NCI-H1417 treated with DMSO at 0.1 percent for 48 hours (cell line): ENCODE measurements around the gene FXYD6.
"Not testable (repeated sequence)": the region's sequence is repeated elsewhere in the genome, so short reads cannot be mapped to it uniquely, and the experiment has no call there.

ENCODE experiments used
- DNase-seq: peaks from one replicate; lab custom pipeline; 2025; lab: John Stamatoyannopoulos, UW

The FXYD6 gene, protein sequence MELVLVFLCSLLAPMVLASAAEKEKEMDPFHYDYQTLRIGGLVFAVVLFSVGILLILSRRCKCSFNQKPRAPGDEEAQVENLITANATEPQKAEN

DNA sequence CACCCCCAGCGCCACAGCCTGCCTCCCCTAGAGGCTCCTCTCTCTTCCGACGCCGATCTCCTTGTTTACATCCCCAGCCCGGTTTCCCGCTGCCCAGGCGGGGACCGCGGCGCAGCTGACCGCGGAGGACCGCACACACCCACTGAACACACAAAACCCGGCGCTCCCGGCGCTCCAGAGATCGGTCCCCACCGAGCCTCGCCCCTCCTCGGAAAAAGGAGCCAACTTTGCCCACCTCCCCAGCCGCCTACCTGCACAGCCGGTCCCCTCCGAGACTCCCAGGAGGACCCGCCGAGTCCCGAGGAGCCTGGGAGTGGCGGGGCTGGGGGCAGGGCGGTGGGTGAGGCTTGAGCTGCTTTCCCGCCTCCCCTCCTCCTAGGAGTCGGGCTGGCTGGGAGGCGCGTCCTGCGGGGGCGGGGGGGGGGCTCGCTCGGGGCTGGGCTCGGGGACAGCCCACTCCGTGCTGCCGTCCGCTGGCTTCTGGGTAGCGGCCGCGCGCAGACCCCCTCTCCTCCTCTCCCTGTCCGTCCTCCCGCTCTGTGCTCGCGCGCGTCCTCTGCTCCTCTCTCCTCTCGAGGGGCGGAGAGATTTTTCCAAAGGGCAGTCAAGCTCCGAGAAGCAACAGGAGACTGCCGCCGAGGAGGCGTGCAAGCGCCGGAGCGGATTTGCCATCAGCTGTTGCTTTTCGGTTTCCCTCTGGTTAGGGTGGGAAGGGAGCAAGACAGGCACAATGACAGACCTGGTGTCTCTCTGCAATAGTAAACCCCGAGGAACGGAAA, at the start of gene FXYD6:
TSS of gene FXYD6 (minus strand) at position 318 of the 779 bp plus-strand sequence. CDS start 33,882 bp downstream, outside the sequence.
- peak; percentile 52 for DNase-seq

DNA sequence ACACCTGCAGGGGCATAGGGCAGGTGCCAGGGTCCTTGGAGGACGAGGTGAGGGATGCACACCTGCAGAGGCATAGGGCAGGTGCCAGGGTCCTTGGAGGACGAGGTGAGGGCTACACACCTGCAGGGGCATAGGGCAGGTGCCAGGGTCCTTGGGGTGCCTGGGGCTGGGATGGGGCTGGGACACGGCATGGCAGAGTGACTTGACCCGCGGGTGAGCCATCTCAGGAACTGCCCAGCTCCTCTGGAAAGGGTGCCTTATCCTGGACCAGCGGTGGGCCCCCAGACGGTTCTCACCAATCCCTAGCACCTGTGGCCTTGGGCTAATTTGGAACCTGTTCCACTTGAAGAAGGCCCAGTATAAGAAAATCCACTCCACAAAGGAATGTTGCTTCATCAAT, 49.7 kb upstream of the FXYD6 start:
- DNase-seq: not testable (repeated sequence)

DNA sequence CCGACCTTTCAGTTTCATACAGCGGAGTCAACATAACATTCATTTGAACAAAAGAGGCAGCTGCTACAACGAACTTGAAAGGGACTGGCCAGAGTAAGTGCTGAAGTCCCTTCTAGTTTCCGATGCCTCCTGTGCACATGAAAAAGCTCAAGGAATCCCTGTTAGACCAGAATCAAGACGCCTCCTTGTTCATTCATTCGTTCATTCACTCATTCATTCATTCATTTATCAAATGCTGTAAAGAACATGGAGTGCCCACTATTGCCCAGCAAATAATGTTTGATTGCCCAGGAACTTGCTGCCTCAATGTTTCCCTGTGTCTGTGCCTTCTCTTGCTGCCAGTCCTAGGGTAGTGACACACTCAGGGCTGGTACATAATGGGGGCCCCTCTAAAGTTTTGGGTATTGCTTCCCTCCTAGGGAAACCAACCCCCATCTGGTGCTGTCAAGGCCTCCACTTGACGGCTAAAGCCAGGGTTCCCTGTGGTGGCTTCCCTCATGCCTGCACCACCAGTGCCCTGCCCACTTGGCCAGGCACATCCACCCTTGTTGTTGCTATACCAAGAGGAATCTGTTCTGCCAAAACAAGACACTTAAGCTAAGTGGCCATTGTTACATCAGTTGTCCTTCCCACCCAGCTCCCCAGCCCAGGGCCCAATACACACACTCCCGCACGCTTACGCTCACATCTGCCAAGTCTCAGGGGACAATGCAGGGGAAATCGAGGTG, 48.9 kb upstream of the FXYD6 start:
- no peak for DNase-seq

DNA sequence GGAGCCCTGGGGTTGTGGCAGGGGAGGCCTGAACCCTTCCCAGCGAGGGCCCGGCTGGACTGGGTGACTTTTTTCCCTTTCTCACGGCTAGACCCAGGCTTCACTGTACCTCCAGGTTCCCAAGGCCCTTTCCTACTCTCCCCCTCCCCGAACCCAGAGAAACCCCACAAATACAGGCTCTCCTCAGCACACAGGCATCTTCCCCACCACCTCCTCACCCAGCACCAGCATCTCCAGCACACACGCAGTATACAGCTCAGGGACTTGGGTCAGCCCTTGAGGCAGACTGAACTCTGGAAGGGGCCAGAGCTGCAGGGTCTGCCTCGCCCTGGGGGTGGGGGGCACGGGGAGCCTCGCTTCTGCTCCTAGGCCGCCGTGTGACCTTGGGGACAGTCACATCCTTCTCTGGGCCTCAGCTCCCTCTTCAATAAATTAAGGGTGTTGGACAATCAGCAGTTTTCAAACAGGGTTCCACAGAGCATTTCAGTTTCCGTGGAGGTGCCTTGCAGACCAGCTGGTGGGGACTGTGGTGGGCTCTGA, 48.2 kb upstream of the FXYD6 start:
- DNase-seq: no peak

DNA sequence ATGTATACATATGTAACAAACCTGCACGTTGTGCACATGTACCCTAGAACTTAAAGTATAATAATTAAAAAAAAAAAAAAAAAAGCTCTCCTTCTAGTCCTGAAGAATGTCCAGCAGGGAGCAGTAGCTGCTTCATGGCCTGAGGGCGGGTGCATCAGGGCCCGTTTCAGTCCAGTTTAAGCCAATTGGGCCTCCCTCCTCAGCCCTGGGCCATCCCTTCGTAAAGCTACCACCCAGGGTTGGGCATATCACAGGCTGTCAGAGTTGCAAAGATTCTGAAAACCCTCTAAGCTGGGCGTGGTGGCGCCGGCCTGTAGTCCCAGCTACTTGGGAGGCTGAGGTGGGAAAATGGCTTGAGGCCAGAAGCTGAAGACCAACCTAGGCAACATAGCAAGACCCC, 47.3 kb upstream of the FXYD6 start:
- DNase-seq: no peak

DNA sequence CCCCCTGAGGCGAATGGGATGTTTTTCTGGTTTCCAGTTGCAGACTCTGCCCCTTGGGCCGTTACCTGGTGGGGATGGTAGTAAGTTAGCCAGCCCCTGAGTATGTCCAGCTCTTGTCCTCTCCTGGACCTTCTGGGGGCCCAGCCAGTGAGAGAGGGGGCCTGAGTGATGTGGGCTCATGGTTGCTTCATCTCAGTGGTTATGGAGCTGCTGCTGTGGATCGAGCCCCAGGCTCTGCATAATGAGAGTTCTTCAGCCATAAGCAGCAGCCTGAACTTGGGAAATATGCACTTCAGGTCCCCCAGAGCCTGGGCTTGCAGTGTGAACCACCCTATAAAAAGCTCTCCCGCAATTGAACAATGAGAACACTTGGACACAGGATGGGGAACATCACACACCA, 46.8 kb upstream of the FXYD6 start:
- DNase-seq: no peak

DNA sequence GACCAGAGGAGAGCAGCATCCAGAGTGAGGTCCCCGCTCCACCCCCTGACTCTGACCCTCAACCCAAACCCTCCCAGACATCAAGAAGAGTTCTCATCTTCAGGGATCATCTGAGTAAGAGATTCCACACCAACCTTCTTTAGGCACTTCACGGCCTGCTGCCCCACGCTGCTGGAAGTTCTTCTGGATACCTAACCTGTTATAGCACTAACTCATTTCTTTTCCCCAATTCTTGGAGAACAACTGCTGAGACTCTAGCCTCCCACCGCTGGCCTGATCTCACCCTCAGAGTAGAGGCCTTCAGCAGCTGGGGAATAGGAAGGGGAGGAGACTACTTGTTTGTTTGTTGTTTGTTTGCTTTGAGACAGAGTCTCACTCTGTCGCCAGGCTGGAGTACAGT, 45.4 kb upstream of the FXYD6 start:
- no peak for DNase-seq

DNA sequence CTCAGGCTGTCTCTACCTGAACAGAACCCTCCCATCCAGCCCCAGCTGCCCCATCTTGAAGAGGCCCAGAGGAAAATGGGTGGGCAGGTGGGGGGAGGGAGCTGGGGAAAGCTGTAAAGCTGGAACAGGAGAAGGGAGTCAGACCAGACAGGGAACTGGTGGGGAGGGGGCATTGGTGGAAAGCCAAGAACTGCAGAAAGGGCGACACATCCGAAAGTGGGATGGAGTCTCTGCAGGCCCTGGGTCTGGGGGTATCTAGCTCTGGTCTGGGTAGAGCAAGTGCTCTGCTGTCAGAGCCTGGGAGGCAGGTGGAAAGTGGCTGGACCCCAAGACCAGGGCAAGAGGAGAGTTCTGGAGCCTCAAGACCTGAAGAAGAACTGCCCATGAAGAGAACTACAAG, 45.0 kb upstream of the FXYD6 start:
- no peak for DNase-seq

DNA sequence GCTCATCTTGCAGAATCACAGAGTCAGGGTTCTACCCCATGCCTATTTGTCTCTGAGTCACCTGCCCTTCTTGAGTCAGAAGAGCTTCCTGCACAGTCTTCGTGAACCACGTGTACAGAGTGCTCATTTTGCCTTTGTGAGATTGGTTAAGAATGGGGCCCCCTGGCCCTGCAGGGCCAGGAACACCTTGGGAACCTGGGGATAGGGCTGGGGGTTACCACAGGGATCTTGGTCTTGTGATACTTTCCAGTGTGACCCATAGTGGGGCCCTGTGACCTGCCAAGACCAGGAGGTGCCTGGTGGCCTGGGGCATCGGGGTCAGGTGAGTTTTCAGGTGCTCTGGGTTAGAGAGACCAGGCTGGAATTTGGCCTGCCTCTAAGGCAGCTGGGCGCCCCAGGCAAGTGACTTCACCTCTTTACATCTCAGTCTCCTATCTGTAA, 43.3 kb upstream of the FXYD6 start:
- no peak for DNase-seq

DNA sequence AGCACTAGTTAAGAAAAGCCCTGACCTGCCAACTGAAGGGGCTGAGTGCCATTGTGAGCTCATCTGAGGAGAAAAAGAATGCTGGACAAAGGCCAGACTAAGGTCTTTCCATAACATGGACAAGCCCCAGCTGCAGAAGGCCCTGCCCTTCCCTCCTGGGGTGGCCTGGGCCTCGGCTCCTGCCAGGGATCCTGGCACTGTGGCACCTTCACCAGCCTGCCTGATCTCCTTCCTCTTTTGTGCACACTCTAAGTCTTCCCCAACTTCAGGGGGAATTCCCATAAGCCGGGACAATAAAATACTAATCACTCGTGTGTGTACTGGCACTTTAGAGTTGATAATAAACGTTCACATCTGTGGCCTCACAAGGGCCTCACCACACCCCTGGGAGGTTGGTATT, 42.9 kb upstream of the FXYD6 start:
- DNase-seq: no peak

DNA sequence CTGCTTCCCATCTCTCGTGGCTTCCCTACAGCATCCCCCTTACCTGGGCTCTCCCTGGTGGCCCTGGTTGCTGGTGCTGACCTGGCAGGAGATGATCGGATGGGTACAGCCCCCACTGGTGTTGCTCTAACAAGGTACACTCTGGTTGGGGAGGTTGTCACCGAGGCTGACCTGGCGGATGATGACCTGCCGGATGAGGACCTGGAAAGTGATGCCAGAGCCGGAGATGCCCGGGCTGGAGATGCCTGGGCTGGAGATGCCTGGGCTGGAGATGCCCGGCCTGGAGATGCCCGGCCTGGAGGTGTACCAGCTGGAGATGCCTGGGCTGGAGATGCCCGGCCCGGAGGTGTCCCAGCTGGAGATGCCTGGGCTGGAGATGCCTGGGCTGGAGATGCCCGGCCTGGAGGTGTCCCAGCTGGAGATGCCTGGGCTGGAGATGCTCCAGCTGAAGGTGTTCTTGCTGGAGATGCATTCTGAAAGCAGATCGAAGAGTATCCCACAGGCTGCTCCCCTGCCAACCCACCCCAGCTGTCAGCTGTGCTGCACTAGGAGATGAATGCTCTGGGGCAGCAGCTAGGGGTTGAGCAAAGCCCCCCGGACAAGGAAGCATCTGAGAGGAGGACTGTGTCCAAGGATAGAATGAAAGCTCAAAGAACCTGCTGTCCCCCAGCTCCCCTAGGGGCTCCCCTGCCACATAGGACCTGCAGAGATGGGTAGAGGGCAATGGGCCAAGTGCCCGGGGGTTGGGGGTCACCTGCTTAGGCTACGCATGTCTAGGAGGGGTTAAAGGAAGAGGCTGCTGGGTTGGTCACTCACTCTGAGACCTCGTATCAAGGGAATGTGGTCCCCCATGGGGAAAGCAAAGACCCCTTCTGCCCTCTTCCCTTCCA, 42.2 kb upstream of the FXYD6 start:
- DNase-seq: no peak

DNA sequence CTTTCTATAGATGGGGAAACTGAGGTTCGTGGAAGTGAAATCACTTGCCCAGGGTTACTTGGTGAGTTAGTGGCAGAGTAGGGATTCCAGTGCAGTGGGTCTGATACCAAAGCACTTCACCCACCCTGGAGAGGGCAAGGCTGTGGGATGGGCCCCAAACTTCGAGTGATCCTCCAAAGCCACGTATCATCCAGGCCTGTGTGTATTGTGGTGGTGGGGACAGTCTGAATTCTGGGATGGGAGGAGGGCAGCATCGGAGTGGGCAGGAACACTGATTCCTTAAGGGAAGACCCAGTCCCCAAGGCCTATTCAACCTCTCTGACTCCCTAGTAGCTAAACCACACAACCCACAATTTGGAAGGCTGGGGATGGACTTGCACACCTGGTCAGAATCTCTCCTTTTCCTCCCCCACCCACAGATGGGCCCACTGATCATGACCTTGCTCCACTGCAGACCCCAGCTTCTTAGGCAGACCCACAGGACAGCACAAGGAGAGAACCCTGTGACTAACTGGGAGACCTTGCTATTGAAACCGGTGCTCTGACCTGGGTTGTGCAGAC, 41.2 kb upstream of the FXYD6 start:
- DNase-seq: no peak

DNA sequence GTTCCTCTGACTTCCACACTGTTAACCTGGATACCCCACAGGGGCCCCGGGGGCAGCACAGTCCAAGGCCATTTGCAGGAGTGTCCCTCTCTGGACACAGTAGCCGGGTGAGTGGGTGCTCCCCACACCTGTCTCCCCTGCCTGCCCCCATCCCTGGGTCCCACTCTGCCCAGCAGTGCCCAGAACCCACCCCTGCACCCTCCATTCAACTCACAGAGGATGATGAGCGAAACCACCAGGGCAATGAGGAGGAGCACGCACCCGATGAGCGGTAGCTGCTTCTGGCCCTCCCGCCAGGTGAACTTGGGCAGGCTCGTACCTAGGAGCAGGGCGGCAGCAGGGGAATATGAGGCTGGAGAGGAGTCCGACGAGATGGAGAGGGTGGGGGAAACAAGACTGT, 40.5 kb upstream of the FXYD6 start:
- no peak for DNase-seq

DNA sequence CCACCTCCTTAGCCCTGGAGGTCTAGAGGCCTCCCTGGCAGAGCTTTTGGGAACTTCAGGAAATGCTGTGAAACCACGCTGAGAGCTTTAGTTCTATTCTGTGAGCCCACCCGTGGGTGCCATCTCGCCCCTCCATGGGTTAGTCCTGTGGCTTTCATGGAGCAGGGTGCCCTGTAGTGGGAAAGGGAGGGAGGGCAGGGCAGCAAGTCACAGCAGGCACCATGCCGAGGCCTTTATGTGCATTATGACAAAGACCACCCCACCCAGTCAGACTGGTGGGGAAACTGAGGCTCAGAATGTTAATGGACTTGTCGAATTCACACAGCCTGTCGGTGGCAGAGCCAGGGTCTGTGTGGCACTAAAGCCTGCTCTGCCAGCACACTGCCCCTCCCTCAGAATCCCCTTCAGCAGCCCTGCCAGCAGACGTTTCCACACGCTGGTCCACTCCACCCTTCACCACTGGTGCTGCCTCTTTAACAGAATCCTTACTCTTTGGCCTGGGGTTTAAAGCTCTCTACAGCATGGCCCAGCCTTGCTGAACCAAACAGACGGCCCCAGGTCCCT, 39.3 kb upstream of the FXYD6 start:
- no peak for DNase-seq

DNA sequence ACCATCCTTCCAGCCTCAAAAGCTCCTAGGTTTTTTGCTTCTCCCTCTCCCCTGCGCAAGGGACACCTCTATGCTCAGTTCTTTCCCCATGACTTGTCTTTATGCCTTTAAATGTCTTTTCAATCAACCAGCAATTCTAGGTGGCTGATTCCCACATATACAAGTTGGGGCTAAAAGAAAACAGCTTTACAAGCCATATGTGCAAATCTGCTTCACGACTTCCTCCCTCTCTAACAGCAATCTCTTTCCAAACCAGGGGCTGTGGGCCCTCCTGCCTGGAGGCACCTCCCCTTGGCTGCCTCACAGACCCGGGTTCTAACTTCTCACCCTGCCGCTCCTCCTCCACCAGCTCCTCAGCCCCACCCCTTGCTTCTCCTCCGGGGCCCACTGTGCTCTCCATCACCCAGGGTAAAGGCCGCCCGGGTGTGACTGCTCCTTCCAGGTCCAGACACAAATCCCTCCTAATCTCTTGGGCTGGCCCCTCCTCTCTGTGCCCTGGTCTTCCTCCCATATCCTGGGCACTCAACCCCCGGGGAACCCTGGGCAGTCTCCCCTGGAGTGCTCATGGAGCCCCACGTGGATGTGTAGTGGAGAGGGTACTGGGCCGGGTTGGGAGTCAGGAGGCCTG, 38.6 kb upstream of the FXYD6 start:
- DNase-seq: no peak

DNA sequence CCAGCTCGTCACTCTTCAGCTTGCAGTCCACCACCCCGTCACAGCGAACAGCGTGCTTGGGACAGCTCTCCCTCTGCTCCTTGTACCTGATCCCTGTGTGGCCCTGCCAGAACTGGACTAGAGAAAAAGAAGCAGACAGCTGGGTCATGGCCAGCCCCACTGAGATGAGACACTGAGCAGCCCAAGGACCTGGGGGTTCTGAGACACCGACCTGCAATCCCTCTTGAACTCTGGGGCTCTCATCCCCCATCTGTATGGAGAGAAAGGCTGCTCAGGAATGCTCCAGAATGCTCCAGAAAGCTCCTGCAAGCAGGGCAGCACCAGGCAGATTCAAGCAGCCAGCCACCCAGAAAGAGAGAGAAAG, 37.9 kb upstream of the FXYD6 start:
- DNase-seq: no peak

DNA sequence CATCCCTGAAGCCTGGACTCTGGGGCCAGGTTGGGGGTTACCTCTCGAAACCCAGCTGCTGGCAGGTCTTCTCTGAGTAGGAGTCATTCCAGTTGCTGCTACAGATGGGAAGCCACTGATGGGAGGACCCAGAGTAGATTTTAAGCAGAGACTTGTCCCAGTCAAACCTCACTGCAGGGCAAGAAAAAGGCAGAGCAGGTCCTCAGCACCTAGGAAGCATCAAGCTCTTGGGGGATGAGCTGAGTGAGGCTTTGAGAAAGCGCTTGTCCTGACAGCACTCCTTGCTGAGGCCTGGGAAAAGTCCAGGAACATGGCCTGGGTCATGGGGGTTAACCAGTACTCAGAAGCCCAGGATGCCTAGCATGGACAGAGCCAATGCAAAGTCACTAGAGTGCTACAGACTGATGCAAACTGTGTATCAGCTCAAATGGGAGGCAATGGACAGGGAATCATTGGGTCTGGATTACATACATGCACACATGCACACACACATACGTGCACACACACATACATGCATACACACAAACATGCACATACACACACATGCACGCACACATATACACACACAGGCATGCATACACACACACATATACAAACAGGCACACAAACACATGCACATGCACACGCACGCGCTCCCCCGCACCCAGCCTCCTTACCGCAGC, 37.4 kb upstream of the FXYD6 start:
- no peak for DNase-seq

DNA sequence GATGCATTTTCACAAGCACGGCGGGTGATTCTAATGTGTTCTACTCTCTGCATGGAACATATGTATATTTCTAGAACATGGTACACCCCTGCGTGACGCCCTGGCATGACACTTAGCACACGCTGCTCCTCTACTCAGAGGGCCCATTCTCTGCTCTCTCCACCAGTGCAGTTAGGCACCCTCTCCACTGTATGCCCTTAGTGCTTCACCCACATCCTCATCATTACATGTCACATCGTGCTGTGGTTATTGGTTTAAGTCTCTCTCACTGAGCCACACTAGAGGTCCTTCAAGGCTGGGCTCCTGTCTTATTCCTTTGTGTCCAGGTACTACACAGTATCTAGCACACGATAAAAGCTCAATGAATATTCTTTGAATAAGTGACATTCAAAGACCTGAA, 36.0 kb upstream of the FXYD6 start:
- DNase-seq: no peak

DNA sequence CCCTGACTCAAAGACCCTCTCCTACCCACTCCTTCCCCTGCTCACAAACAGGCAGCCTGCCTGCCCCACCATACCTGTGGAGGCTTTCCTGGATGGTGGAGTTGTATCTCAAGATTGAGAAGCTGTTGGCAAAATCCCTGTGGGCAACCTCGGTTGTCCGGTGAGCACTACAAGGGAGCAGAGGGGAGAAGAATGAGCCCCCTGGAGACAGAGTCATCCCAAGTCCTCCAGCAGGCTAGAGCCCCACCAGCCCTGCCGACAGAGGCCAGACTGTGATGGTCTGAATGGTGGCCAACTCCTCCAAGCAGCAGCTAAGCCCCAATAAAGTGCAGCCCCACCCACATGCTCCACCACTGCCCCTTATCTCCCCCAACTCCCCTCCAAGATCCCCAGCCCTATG, 35.2 kb upstream of the FXYD6 start:
- DNase-seq: no peak

DNA sequence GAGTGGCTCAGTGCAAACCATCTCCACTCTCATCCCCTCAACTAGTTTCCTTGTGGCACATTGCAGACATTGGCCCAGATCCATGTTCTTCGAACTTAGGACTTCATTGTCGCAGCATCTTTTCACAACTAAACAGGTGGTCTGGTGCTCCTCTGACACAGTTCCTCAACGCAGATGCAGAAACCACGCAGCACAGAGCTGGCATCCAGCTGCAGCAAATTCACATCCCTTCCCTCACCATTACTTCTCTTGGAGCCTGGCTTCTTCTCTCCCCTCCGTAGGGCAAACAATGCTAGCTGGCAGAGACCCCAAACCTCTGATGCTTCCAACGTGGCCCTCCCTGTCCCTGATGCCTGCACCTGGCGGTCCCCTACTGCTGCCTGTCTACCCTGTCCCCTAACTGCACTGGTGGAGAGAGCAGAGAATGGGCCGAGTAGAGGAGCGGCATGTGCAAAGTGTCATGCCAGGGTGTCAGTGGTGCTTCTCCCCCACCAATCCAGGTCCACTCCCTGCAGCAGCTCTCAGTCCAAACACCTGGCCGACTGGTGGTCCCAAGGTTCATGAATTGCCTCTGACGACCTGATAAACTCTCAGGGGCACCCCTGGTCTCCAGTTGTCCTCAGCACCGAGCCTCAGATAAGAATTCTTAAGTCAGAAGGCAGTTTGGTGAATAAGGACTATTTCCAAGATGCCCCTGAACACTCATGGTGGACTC, 34.6 kb upstream of the FXYD6 start:
- DNase-seq: no peak
